Measurements from ENCODE around the gene RAB40A. TPM values are rescaled to one million over a fixed set of nuclear protein-coding genes. Genes with fewer than 3 reads are reported as not detected.

The RAB40A gene
- total RNA-seq: 0.07 and 0.23 TPM in 2 replicates

GRCh38 chrX:103519389-103519788 is at the start of gene RAB40A:
TSS of gene RAB40A (minus strand) at chrX:103519489. CDS start at chrX:103500756, 18,733 bp downstream.
- H3K4me3 ChIP-seq (ENCODE audit: low read depth, low read length): no peak within 1 kb of the TSS
- TF ChIP-seq CTCF (conservative IDR thresholded peaks at IDR 0.05; ENCODE audit: low read depth, low read length): no peak
- DNase-seq (ENCODE audit: low read depth): no peak

GRCh38 chrX:103565752-103566151 is 46.5 kb upstream of the RAB40A start:
- TF ChIP-seq CTCF (conservative IDR thresholded peaks at IDR 0.05; ENCODE audit: low read depth, low read length): no peak
- H3K4me3 ChIP-seq (ENCODE audit: low read depth, low read length): no peak overlapping the region
- no peak for DNase-seq (ENCODE audit: low read depth)

- DNase-seq (ENCODE audit: low read depth): no peak
- TF ChIP-seq CTCF (conservative IDR thresholded peaks at IDR 0.05; ENCODE audit: low read depth, low read length): no peak
These were observed 45.9 kb upstream of the RAB40A start for GRCh38 chrX:103565197-103565596.

GRCh38 chrX:103562801-103563200 is 43.5 kb upstream of the RAB40A start:
- H3K4me3 ChIP-seq (ENCODE audit: low read depth, low read length): no peak overlapping the region
- TF ChIP-seq CTCF (conservative IDR thresholded peaks at IDR 0.05; ENCODE audit: low read depth, low read length): no peak
- no peak for DNase-seq (ENCODE audit: low read depth)

More at GRCh38 chrX:103565197-103565596, 45.9 kb upstream of the RAB40A start:
- H3K4me3 ChIP-seq (ENCODE audit: low read depth, low read length): no peak overlapping the region

GRCh38 chrX:103560256-103560655 is 41.0 kb upstream of the RAB40A start:
- TF ChIP-seq CTCF (conservative IDR thresholded peaks at IDR 0.05; ENCODE audit: low read depth, low read length): no peak
- H3K4me3 ChIP-seq (ENCODE audit: low read depth, low read length): no peak overlapping the region
- no peak for DNase-seq (ENCODE audit: low read depth)

GRCh38 chrX:103556963-103557612 is 37.8 kb upstream of the RAB40A start:
- H3K4me3 ChIP-seq (ENCODE audit: low read depth, low read length): no peak overlapping the region
- DNase-seq (ENCODE audit: low read depth): no peak
- TF ChIP-seq CTCF (conservative IDR thresholded peaks at IDR 0.05; ENCODE audit: low read depth, low read length): no peak

Measured in epithelial cell of proximal tubule (primary cell).